Endothelial cell of umbilical vein (primary cell): Measurements from ENCODE around the gene FAM3C. TPM values are rescaled to one million over a fixed set of nuclear protein-coding genes. Genes with fewer than 3 reads are reported as not detected.

Source experiments
- BruUV-seq: library from RNA; stranded (reverse); fragments of 400-500 nt; replicated peaks from 2 replicates; lab custom pipeline; 2021; lab: Mats Ljungman, UMichigan
- CTCF ChIA-PET: fragments of 300-600, 350-600 bp; sonication (Branson Sonifier 250); formaldehyde crosslinking; loops from one replicate; lab custom pipeline; 2021; ENCODE audit warnings: antibody characterized with exemption, inconsistent platforms; lab: Charles Lee
- POLR2A ChIA-PET: fragments of 300-600, 350-600 bp; sonication (Branson Sonifier 250); formaldehyde crosslinking; loops from one replicate; lab custom pipeline; 2021; ENCODE audit warnings: antibody characterized with exemption, inconsistent platforms; lab: Charles Lee
- DNase-seq: peaks from one replicate; pipeline ENCODE4 v3.0.0-alpha.2; 2011; ENCODE audit warnings: low read depth, low spot score
- FAIRE-seq: peaks from 2 replicates; lab custom pipeline; 2011; peaks lifted over from hg19 to GRCh38; lab: Jason Lieb, UNC
- H2AFZ ChIP-seq: 2 replicates; pipeline ENCODE4 v1.6.0; 2012; ENCODE audit warnings: low read depth, low read length, control low read depth, inconsistent platforms
- H3K27ac ChIP-seq: 2 replicates; pipeline ENCODE4 v1.5.1; 2011; ENCODE audit warnings: low read depth, mild to moderate bottlenecking, control low read depth, low read length, moderate library complexity; ENCODE audit not compliant: insufficient read depth
- H3K27me3 ChIP-seq, 2 experiments: 2 replicates each; pipeline versions ENCODE4 v1.6.0 to v1.6.1; 2011; ENCODE audit warnings: low read length in 2 of 2, mixed read lengths in 1 of 2; ENCODE audit not compliant: control insufficient read depth in 2 of 2, insufficient read depth in 2 of 2
- H3K36me3 ChIP-seq, 2 experiments: 2 replicates in 1 of 2; 3 replicates in 1 of 2; pipeline ENCODE4 v1.5.1; 2011; ENCODE audit warnings: low read length in 2 of 2, mild to moderate bottlenecking in 1 of 2, moderate library complexity in 1 of 2; ENCODE audit not compliant: control insufficient read depth in 2 of 2, insufficient read depth in 2 of 2; ENCODE audit errors: extremely low read depth in 1 of 2
- H3K4me1 ChIP-seq: 3 replicates; pipeline ENCODE4 v1.5.1; 2011; ENCODE audit warnings: mild to moderate bottlenecking, low read length; ENCODE audit not compliant: control insufficient read depth, insufficient read depth; ENCODE audit errors: extremely low read depth
- H3K4me2 ChIP-seq: 2 replicates; pipeline ENCODE4 v1.6.1; 2011; ENCODE audit warnings: low read length, control low read depth, mixed read lengths; ENCODE audit not compliant: insufficient read depth
- H3K4me3 ChIP-seq, 3 experiments: fragments of 200-600 bp in 1 of 3; sonication (generic), shearing (Covaris generic) in 1 of 3; replicated peaks in 1 of 3; 2 replicates each; pipeline ENCODE4 v1.5.1; 2011 to 2016; ENCODE audit warnings: control low read depth in 3 of 3, low read length in 3 of 3, mild to moderate bottlenecking in 2 of 3, inconsistent platforms in 1 of 3, low read depth in 1 of 3, moderate library complexity in 1 of 3; ENCODE audit not compliant: insufficient read depth in 1 of 3
- H3K79me2 ChIP-seq: 2 replicates; pipeline ENCODE4 v1.6.0; 2012; ENCODE audit warnings: low read length, inconsistent platforms; ENCODE audit not compliant: control insufficient read depth, insufficient read depth
- H3K9ac ChIP-seq: replicated peaks from 2 replicates; pipeline ENCODE3; 2011; ENCODE audit warnings: low read length, control low read depth; ENCODE audit not compliant: insufficient read depth; ENCODE audit errors: extremely low read depth
- H3K9me1 ChIP-seq: replicated peaks from 3 replicates; pipeline ENCODE4 v1.6.0; 2011; ENCODE audit warnings: mild to moderate bottlenecking, low read length; ENCODE audit not compliant: control insufficient read depth, insufficient read depth; ENCODE audit errors: extremely low read depth
- H3K9me3 ChIP-seq: replicated peaks from 2 replicates; pipeline ENCODE4 v1.5.1; 2012; ENCODE audit warnings: low read length, inconsistent platforms; ENCODE audit not compliant: control insufficient read depth, insufficient read depth
- H4K20me1 ChIP-seq: replicated peaks from 2 replicates; pipeline ENCODE3; 2011; ENCODE audit warnings: mild to moderate bottlenecking, low read length; ENCODE audit not compliant: control insufficient read depth, insufficient read depth; ENCODE audit errors: extremely low read depth
- EZH2 ChIP-seq: IDR thresholded peaks from 2 replicates; pipeline ENCODE4 v1.6.1; 2012; ENCODE audit warnings: borderline replicate concordance, low read depth, mild to moderate bottlenecking, moderate library complexity, low read length, inconsistent platforms; ENCODE audit not compliant: severe bottlenecking
- FOS ChIP-seq: IDR thresholded peaks from 2 replicates; pipeline ENCODE4 v1.6.1; 2011; ENCODE audit warnings: mild to moderate bottlenecking, low read length, moderate library complexity, borderline replicate concordance; ENCODE audit not compliant: insufficient read depth
- GATA2 ChIP-seq: IDR thresholded peaks from 2 replicates; pipeline ENCODE4 v1.7.0; 2011; ENCODE audit warnings: low read depth, mild to moderate bottlenecking, moderate library complexity, mixed read lengths, low read length; ENCODE audit not compliant: insufficient read length, insufficient read depth
- JUN ChIP-seq: IDR thresholded peaks from 2 replicates; pipeline ENCODE4 v1.6.1; 2011; ENCODE audit warnings: borderline replicate concordance, low read depth; ENCODE audit not compliant: insufficient read length, insufficient read depth
- MYC ChIP-seq: IDR thresholded peaks from one replicate; pipeline ENCODE4 v1.6.1; 2011; ENCODE audit warnings: mild to moderate bottlenecking, low read depth, low read length
- POLR2A ChIP-seq: IDR thresholded peaks from 2 replicates; pipeline ENCODE4 v1.6.1; 2012; ENCODE audit warnings: low read depth, mild to moderate bottlenecking, control low read depth, low read length
- POLR2AphosphoS5 ChIP-seq: IDR thresholded peaks from 2 replicates; pipeline ENCODE4 v1.6.1; 2012; ENCODE audit warnings: low read depth, mild to moderate bottlenecking, control low read depth, low read length, moderate library complexity; ENCODE audit not compliant: insufficient read depth
- dilution Hi-C: fragments of 300-500 bp; cut with MboI; formaldehyde crosslinking; loops from one replicate; pipeline ENCODE4 v1.15.0; 2019; ENCODE audit warnings: low sequenced_read_pairs; ENCODE audit not compliant: extremely low pct_ligation_motif_present
- intact Hi-C: fragments of 100-400 bp; cut with micrococcal nuclease; formaldehyde crosslinking; loops from one replicate; pipeline ENCODE4 v1.10.0; 2022
- polyA plus RNA-seq, 4 experiments: library from polyadenylated mRNA; depleted of rRNA in 3 of 4; stranded (reverse) in 3 of 4; unstranded in 1 of 4; fragments of >200 nt; gene quantifications; 2 replicates each; pipeline versions ENCODE4 v1.2.1 to v1.2.3, GENCODE V29; 2011 to 2012; ENCODE audit warnings: missing spikeins in 1 of 4
- total RNA-seq: library from RNA; stranded (reverse); gene quantifications from 2 replicates; pipeline ENCODE4 v1.2.3, GENCODE V29; 2021
- TF ChIP-seq, protein P1 (sequence below), 2 donors: IDR thresholded peaks; 1 replicate in 1 of 2; 2 replicates in 1 of 2; pipeline ENCODE4 v1.5.1; 2011; ENCODE audit warnings: low read length in 2 of 2, mild to moderate bottlenecking in 2 of 2, moderate library complexity in 2 of 2, control low read depth in 1 of 2, inconsistent platforms in 1 of 2, low read depth in 1 of 2; ENCODE audit not compliant: insufficient read depth in 1 of 2; ENCODE audit errors: extremely low read depth in 1 of 2
- TF ChIP-seq, protein P2 (sequence below): IDR thresholded peaks from 2 replicates; pipeline ENCODE4 v1.6.1; 2011; ENCODE audit not compliant: insufficient read depth, insufficient read length

FAM3C gene
- total and polyA plus RNA-seq, 2 donors (not counting 3 experiments of a cell fraction or from before 2014, with no cell fraction given) = 20.2 to 50.0 TPM

DNA sequence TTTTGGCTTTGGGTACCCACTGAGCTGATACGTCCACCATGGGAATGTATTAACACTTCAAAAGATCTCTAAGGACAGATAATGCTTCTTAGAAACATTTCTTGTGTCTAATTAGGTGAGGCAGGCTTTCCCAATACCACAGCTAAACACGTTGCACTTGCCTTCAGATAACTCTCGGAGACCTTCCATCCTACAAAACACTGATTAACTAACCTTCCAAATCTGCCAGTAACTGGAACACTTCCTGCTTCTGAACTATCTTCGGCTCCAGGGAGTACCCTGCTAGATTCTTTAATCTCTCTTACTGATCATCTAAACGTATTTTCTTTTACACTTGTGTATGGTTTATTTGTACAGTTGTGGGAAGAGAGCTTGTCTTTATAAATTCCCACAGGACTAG lies 68.4 kb downstream of the FAM3C start:
- H3K4me1 ChIP-seq = peaks cover 12% of the 10 kb centered on the region
- H3K9me3 ChIP-seq = no peaks in the 10 kb centered on the region
- POLR2A ChIA-PET = no interaction called here
- FAIRE-seq (no peak), DNase-seq (no peak)
- no peaks in the 10 kb centered on the region for H3K36me3 ChIP-seq
- no peak overlapping the region for H3K27ac ChIP-seq
- H3K9ac ChIP-seq = no peak overlapping the region
- no TSS peak for BruUV-seq
- peaks cover 38 to 51% of the 10 kb centered on the region in 2 experiments for H3K27me3 ChIP-seq
- H3K79me2 ChIP-seq = no peaks in the 10 kb centered on the region
- CTCF ChIA-PET = no interaction called here
- H3K4me3 ChIP-seq = no peak overlapping the region
- intact Hi-C loops (no loop called here), dilution Hi-C loops (no loop called here)
- no peak overlapping the region for H2AFZ ChIP-seq
- TF ChIP-seq FOS (no peak), EZH2 (no peak), JUN (no peak), MYC (no peak), GATA2 (no peak), POLR2A (no peak), POLR2AphosphoS5 (no peak)
- TF ChIP-seq, protein P1, sequence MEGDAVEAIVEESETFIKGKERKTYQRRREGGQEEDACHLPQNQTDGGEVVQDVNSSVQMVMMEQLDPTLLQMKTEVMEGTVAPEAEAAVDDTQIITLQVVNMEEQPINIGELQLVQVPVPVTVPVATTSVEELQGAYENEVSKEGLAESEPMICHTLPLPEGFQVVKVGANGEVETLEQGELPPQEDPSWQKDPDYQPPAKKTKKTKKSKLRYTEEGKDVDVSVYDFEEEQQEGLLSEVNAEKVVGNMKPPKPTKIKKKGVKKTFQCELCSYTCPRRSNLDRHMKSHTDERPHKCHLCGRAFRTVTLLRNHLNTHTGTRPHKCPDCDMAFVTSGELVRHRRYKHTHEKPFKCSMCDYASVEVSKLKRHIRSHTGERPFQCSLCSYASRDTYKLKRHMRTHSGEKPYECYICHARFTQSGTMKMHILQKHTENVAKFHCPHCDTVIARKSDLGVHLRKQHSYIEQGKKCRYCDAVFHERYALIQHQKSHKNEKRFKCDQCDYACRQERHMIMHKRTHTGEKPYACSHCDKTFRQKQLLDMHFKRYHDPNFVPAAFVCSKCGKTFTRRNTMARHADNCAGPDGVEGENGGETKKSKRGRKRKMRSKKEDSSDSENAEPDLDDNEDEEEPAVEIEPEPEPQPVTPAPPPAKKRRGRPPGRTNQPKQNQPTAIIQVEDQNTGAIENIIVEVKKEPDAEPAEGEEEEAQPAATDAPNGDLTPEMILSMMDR (IDR thresholded peaks at IDR 0.05; ENCODE audit: extremely low read depth in 1 of 2, insufficient read depth in 1 of 2, low read depth in 1 of 2, low read length in 2 of 2) = no peak
- TF ChIP-seq, protein P2, sequence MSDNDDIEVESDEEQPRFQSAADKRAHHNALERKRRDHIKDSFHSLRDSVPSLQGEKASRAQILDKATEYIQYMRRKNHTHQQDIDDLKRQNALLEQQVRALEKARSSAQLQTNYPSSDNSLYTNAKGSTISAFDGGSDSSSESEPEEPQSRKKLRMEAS = no peak
- H3K9me1 ChIP-seq = no peaks in the 10 kb centered on the region
- H3K4me2 ChIP-seq = no peak overlapping the region
- H4K20me1 ChIP-seq = no peaks in the 10 kb centered on the region
